Calu3 (cell line): ENCODE results near the gene OR4D9. TPM values are rescaled to one million over a fixed set of nuclear protein-coding genes. Genes with fewer than 3 reads are reported as not detected.
A peak's percentile ranks its signal among the peaks of the same experiment; 100 is the strongest.
"Not testable (repeated sequence)": the region's sequence is repeated elsewhere in the genome, so short reads cannot be mapped to it uniquely, and the experiment has no call there.

Experiments
- BruUV-seq: library from RNA; stranded (reverse); fragments of 400-500 nt; replicated peaks from 2 replicates; lab custom pipeline; 2021; lab: Mats Ljungman, UMichigan
- CTCF ChIA-PET: fragments of 300-600 bp; sonication (Branson Sonifier 250); formaldehyde crosslinking; loops from one replicate; lab custom pipeline; 2022; ENCODE audit warnings: antibody characterized with exemption; lab: Charles Lee
- DNase-seq: peaks from one replicate; pipeline ENCODE4 v3.0.0; 2022
- H3K27ac Mint-ChIP-seq: one replicate; pipeline ENCODE4 v1.8.0; 2022; ENCODE audit warnings: mixed read lengths; ENCODE audit not compliant: unreplicated experiment
- H3K27me3 Mint-ChIP-seq: one replicate; pipeline ENCODE4 v1.8.0; 2022; ENCODE audit warnings: mixed read lengths; ENCODE audit not compliant: unreplicated experiment
- H3K36me3 Mint-ChIP-seq: one replicate; pipeline ENCODE4 v1.8.0; 2022; ENCODE audit warnings: mild to moderate bottlenecking, moderate library complexity, mixed read lengths; ENCODE audit not compliant: insufficient read depth, unreplicated experiment
- H3K4me1 Mint-ChIP-seq: one replicate; pipeline ENCODE4 v1.8.0; 2022; ENCODE audit warnings: mild to moderate bottlenecking, low read depth, mixed read lengths; ENCODE audit not compliant: unreplicated experiment
- H3K4me3 Mint-ChIP-seq: one replicate; pipeline ENCODE4 v1.8.0; 2022; ENCODE audit warnings: mild to moderate bottlenecking, low read depth, moderate library complexity, mixed read lengths; ENCODE audit not compliant: unreplicated experiment
- H3K9me3 Mint-ChIP-seq: one replicate; pipeline ENCODE4 v1.8.0; 2022; ENCODE audit warnings: low read depth, mixed read lengths; ENCODE audit not compliant: unreplicated experiment
- CTCF ChIP-seq: fragments of 200-600 bp; IDR thresholded peaks from one replicate; pipeline ENCODE4 v1.8.0; 2022; ENCODE audit warnings: antibody characterized with exemption; ENCODE audit not compliant: unreplicated experiment
- intact Hi-C: fragments of 100-400 bp; cut with micrococcal nuclease; formaldehyde crosslinking; loops from one replicate; pipeline ENCODE4 v1.10.0; 2022; ENCODE audit not compliant: unreplicated experiment
- total RNA-seq: library from RNA; stranded (reverse); gene quantifications from 2 replicates; pipeline ENCODE4 v1.2.3, GENCODE V29; 2022

The OR4D9 gene
- total RNA-seq, 1 experiment from 2014 or later, result not detected

GRCh38 chr11:59545179-59546020, 34.1 kb downstream of the OR4D9 start:
- CTCF ChIA-PET, result no interaction called here
- peaks cover 27% of the 10 kb centered on the region for H3K36me3 Mint-ChIP-seq
- TF ChIP-seq CTCF, result no peak
- BruUV-seq, result TSS peak; percentile 93
- H3K4me1 Mint-ChIP-seq, result peaks cover 44% of the 10 kb centered on the region
- peak; percentile 83 for DNase-seq
- intact Hi-C loops, result loop anchor here (5.0 to 10.0 kb wide), 3 partner anchors 239 to 358 kb away; partner anchors contain the start of gene MRPL16
- H3K27ac Mint-ChIP-seq, result peak overlapping the region; percentile 99
- H3K9me3 Mint-ChIP-seq, result no peaks in the 10 kb centered on the region
- H3K27me3 Mint-ChIP-seq, result peaks cover under 1% of the 10 kb centered on the region
- H3K4me3 Mint-ChIP-seq, result peak overlapping the region; percentile 63

- peak; percentile 11 for DNase-seq
- intact Hi-C loops, result loop anchor here (5.0 to 10.0 kb wide), 3 partner anchors 237 to 360 kb away; partner anchors contain the start of gene MRPL16
- Mint-ChIP-seq H3K4me1 (peaks cover 52% of the 10 kb centered on the region), H3K27ac (peak overlapping the region; percentile 28), H3K36me3 (peaks cover 42% of the 10 kb centered on the region)
- BruUV-seq, H3K27me3 Mint-ChIP-seq, CTCF ChIA-PET, H3K4me3 Mint-ChIP-seq, H3K9me3 Mint-ChIP-seq: not testable (repeated sequence)
Observed at GRCh38 chr11:59547605-59548308, 36.4 kb downstream of the OR4D9 start.

- DNase-seq, result no peak
- CTCF ChIA-PET, result no interaction called here
- H3K36me3 Mint-ChIP-seq, result peaks cover 42% of the 10 kb centered on the region
- peaks cover 52% of the 10 kb centered on the region for H3K4me1 Mint-ChIP-seq
- intact Hi-C loops, result loop anchor here (5.0 to 10.0 kb wide), 3 partner anchors 237 to 361 kb away; partner anchors contain the start of gene MRPL16
- no peak overlapping the region for H3K27ac Mint-ChIP-seq
- no peaks in the 10 kb centered on the region for H3K9me3 Mint-ChIP-seq
- TF ChIP-seq CTCF, result no peak
- H3K4me3 Mint-ChIP-seq, result no peak overlapping the region
- H3K27me3 Mint-ChIP-seq, result peaks cover 8% of the 10 kb centered on the region
- no TSS peak for BruUV-seq
Observed at GRCh38 chr11:59548309-59548656, 36.9 kb downstream of the OR4D9 start.

- TSS peak; percentile 100 for BruUV-seq
- H3K36me3 Mint-ChIP-seq, result peaks cover 33% of the 10 kb centered on the region
- H3K27ac Mint-ChIP-seq, result peak overlapping the region; percentile 100
- H3K4me3 Mint-ChIP-seq, result peak overlapping the region; percentile 69
- H3K4me1 Mint-ChIP-seq, result peaks cover 41% of the 10 kb centered on the region
- CTCF ChIA-PET, result interaction anchor here (0.6 to 1.3 kb wide), 3 partner anchors 13 to 202 kb away, joined by 3 to 5 read pairs (median 4); no protein-coding TSS in a partner anchor
- intact Hi-C loops, result no loop called here
- no peaks in the 10 kb centered on the region for H3K9me3 Mint-ChIP-seq
- peak; percentile 51 for TF ChIP-seq CTCF
- peaks cover 8% of the 10 kb centered on the region for H3K27me3 Mint-ChIP-seq
- DNase-seq, result peak; percentile 93
Observed at GRCh38 chr11:59550368-59550841, 39.1 kb downstream of the OR4D9 start.
